Esophagus muscularis mucosa (tissue), 4 donors: ENCODE data around the gene NUTF2.

ENCODE experiments used
- EP300 ChIP-seq: sonication (generic); formaldehyde crosslinking; IDR thresholded peaks from one replicate; pipeline ENCODE4 v1.6.1; 2017; ENCODE audit warnings: antibody characterized with exemption
- POLR2A ChIP-seq: fragments of 450-650 bp; IDR thresholded peaks from one replicate; pipeline ENCODE4 v1.6.1; 2017; ENCODE audit warnings: antibody characterized with exemption, moderate library complexity, mild to moderate bottlenecking, low read depth
- POLR2AphosphoS5 ChIP-seq, 2 donors: sonication (generic); formaldehyde crosslinking; IDR thresholded peaks; one replicate each; pipeline ENCODE4 v1.6.1; 2017; ENCODE audit warnings: antibody characterized with exemption in 2 of 2
- TF ChIP-seq, protein P1 (sequence below), 3 experiments: fragments of 200-600 bp in 2 of 3; fragments of 450-650 bp in 1 of 3; sonication (generic) in 2 of 3; IDR thresholded peaks; one replicate each; pipeline ENCODE4 v1.5.1; 2017 to 2019; ENCODE audit warnings: antibody characterized with exemption in 3 of 3, mild to moderate bottlenecking in 2 of 3, moderate library complexity in 1 of 3

DNA sequence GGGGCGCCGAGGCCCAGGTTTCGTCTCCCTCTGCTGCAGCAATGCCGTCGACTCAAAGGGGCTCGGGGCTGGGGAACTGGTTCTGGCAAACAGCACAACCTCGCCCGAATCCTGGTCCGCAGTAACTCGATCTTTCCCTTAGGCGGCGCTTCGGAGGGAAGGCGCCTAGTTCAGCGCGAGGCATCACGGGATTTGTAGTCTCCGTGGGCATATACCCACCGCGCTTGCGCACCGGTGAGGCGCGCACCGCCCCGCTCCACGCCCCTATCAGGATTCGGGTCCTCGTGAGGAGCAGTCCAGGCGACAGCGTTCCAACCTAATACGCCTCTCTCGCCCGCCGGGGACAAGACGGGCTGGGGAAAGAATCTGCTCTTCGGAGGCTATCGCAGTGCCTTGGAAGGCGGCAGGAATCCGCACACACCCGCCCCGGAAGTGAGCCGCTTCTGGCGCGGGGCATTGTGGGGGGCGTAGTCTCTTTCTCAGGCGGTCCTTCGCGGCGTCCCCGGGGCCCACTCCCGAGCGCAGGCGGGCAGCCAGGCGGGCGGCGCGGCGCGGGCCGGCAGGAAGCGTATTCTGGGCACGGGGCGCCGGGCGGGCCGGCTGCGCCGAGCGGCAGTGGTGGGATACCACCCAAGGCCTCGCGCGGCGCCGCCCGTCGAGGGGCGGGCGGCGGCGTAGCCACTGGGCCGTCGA, 4.8 kb upstream of the NUTF2 start, which contains the start of gene THAP11:
- TF ChIP-seq, protein P1, sequence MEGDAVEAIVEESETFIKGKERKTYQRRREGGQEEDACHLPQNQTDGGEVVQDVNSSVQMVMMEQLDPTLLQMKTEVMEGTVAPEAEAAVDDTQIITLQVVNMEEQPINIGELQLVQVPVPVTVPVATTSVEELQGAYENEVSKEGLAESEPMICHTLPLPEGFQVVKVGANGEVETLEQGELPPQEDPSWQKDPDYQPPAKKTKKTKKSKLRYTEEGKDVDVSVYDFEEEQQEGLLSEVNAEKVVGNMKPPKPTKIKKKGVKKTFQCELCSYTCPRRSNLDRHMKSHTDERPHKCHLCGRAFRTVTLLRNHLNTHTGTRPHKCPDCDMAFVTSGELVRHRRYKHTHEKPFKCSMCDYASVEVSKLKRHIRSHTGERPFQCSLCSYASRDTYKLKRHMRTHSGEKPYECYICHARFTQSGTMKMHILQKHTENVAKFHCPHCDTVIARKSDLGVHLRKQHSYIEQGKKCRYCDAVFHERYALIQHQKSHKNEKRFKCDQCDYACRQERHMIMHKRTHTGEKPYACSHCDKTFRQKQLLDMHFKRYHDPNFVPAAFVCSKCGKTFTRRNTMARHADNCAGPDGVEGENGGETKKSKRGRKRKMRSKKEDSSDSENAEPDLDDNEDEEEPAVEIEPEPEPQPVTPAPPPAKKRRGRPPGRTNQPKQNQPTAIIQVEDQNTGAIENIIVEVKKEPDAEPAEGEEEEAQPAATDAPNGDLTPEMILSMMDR (IDR thresholded peaks at IDR 0.05) = peak; percentile 87 to 93 (median 92)
- TF ChIP-seq POLR2A (peak; percentile 32), POLR2AphosphoS5 (IDR thresholded peaks at IDR 0.05) (peak; percentile 81 to 86), EP300 (no peak)
